ENCODE data around the gene TACC2.
A peak's percentile ranks its signal among the peaks of the same experiment; 100 is the strongest.
"Not testable (repeated sequence)": the region's sequence is repeated elsewhere in the genome, so short reads cannot be mapped to it uniquely, and the experiment has no call there.

Gene TACC2

GRCh38 chr10:121988361-121989324 is at the start of gene TACC2:
TSS of gene TACC2 (plus strand) at chr10:121989163. CDS start at chr10:122021982, 32,819 bp downstream.
- no peak for DNase-seq

GRCh38 chr10:121941532-121941931 is 47.4 kb upstream of the TACC2 start:
- no peak for DNase-seq

GRCh38 chr10:121942749-121943416 is 46.1 kb upstream of the TACC2 start:
- DNase-seq, result peak; percentile 95

GRCh38 chr10:121947343-121948330 is 41.3 kb upstream of the TACC2 start:
- no peak for DNase-seq

- DNase-seq, result no peak
These were observed 39.9 kb upstream of the TACC2 start for GRCh38 chr10:121949049-121949448.

GRCh38 chr10:121949451-121949850 is 39.5 kb upstream of the TACC2 start:
- no peak for DNase-seq

GRCh38 chr10:121952226-121952625 is 36.7 kb upstream of the TACC2 start:
- peak; percentile 18 for DNase-seq

- peak; percentile 22 for DNase-seq
These were observed 32.6 kb upstream of the TACC2 start for GRCh38 chr10:121956111-121957061.

- DNase-seq, result no peak
These were observed 29.3 kb upstream of the TACC2 start for GRCh38 chr10:121959671-121960070.

GRCh38 chr10:121961456-121961855 is 27.5 kb upstream of the TACC2 start:
- no peak for DNase-seq

- DNase-seq, result no peak
These were observed 23.0 kb upstream of the TACC2 start for GRCh38 chr10:121965996-121966395.

GRCh38 chr10:121969086-121969485 is 19.9 kb upstream of the TACC2 start:
- not testable (repeated sequence) for DNase-seq

GRCh38 chr10:121974019-121974534 is 14.9 kb upstream of the TACC2 start:
- DNase-seq, result no peak

GRCh38 chr10:121974535-121975294 is 14.2 kb upstream of the TACC2 start, which contains the start of gene NSMCE4A:
TSS of gene NSMCE4A (minus strand) at chr10:121975217. CDS start at chr10:121975165, 52 bp downstream.
- DNase-seq, result peak; percentile 61

- no peak for DNase-seq
These were observed 13.5 kb upstream of the TACC2 start for GRCh38 chr10:121975295-121976086.

GRCh38 chr10:121976607-121977006 is 12.4 kb upstream of the TACC2 start:
- no peak for DNase-seq

- DNase-seq, result no peak
These were observed 10.5 kb upstream of the TACC2 start for GRCh38 chr10:121978511-121978910.

GRCh38 chr10:121981346-121981745 is 7.6 kb upstream of the TACC2 start:
- no peak for DNase-seq

- DNase-seq, result no peak
These were observed 5.1 kb upstream of the TACC2 start for GRCh38 chr10:121983852-121984251.
